Muscle layer of colon (tissue), 2 donors: ENCODE measurements around the gene CYB561.

Source experiments
- H3K27ac ChIP-seq: one replicate; pipeline ENCODE4 v1.7.0; 2013; ENCODE audit warnings: low read depth, mild to moderate bottlenecking, low read length, moderate library complexity
- H3K27me3 ChIP-seq, 2 donors: one replicate each; pipeline ENCODE4 v1.7.0; 2013; ENCODE audit warnings: low read length in 2 of 2, mild to moderate bottlenecking in 2 of 2; ENCODE audit not compliant: insufficient read depth in 2 of 2, control insufficient read depth in 1 of 2
- H3K36me3 ChIP-seq: one replicate; pipeline ENCODE4 v1.7.0; 2013; ENCODE audit warnings: mild to moderate bottlenecking, low read length; ENCODE audit not compliant: insufficient read depth
- H3K4me1 ChIP-seq: one replicate; pipeline ENCODE4 v1.7.0; 2013; ENCODE audit warnings: mild to moderate bottlenecking, low read length; ENCODE audit not compliant: insufficient read depth
- H3K4me3 ChIP-seq, 2 donors: one replicate each; pipeline ENCODE4 v1.7.0; 2013; ENCODE audit warnings: low read length in 2 of 2, low read depth in 1 of 2, mild to moderate bottlenecking in 1 of 2, moderate library complexity in 1 of 2
- H3K9ac ChIP-seq: one replicate; pipeline ENCODE4 v1.7.0; 2013; ENCODE audit warnings: low read length
- H3K9me3 ChIP-seq: one replicate; pipeline ENCODE4 v1.7.0; 2013; ENCODE audit warnings: mild to moderate bottlenecking, low read length
- donor health status: abdominal sarcoma.
- donor health status: Adenocarcinoma of cecum.

CYB561 gene

DNA sequence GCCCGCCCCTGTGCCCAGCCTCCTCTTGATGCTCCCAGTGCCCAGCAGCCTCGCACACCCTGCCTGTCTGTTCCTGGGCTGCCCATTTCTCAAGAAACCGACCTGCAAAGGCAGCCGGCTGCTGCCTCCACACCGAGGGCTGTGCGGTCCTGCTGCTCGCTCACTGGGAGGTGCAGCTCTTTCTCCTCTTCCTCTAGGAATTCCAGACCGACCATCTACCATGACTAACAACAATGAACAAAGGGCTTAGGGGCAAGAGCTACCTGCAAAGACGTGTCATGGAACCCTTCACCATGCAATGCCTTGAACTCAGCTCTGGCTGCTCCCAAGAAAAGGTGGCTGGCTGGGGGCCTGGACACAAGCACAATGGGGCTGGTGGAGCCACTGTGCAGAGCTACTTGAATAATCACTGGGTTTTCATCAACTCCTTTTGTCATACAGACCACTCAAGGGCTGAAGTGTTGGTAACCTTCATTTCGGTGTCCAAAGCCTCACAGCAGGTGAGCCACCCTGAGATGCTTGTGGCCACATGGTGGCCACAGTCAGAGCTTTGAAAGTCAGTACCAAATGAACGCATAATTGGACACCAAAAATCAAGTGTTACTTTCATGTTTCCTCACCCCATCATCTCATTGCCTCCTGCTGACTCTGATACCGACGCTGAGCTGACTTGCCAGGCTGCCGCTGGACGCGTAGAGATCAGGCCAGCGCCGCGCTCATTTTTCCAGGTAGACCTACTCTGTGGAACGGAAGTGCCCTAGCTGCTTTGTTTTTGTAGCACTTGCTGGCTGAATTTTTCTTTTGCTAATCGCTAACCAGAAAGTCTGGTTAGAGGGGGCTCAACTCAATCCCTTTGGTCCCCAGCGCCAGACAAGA, 19.8 kb downstream of the CYB561 start:
- Histone ChIP-seq H3K9me3 (no peaks in the 10 kb centered on the region), H3K9ac (no peak overlapping the region), H3K27ac (no peak overlapping the region), H3K27me3 (no peaks in the 10 kb centered on the region), H3K4me1 (no peaks in the 10 kb centered on the region), H3K36me3 (peaks cover 2% of the 10 kb centered on the region), H3K4me3 (no peak overlapping the region)

DNA sequence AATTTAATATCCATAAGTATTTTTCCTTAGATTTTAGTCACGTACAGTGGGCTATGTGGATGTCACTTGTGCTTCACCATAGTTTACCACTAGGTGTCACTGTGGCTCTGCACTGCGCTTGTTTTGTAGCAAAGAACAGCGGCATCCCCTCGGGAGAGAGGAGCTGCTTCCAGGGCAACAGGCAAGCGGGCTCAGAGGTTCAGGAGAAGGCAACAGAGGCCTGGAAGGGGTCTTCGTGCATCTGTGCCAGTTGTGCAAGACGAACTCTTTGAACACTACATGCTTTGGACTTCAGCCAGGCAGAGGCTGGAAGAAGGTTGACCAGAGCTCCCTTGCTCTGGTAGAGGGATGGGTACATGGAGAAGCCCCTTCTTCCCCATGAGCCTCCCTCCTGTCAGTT, 20.6 kb downstream of the CYB561 start:
- H3K27ac ChIP-seq: no peak overlapping the region
- H3K9me3 ChIP-seq: no peaks in the 10 kb centered on the region
- no peak overlapping the region for H3K9ac ChIP-seq
- no peak overlapping the region for H3K4me3 ChIP-seq
- H3K27me3 ChIP-seq: no peaks in the 10 kb centered on the region
- no peaks in the 10 kb centered on the region for H3K4me1 ChIP-seq
- peaks cover 8% of the 10 kb centered on the region for H3K36me3 ChIP-seq

DNA sequence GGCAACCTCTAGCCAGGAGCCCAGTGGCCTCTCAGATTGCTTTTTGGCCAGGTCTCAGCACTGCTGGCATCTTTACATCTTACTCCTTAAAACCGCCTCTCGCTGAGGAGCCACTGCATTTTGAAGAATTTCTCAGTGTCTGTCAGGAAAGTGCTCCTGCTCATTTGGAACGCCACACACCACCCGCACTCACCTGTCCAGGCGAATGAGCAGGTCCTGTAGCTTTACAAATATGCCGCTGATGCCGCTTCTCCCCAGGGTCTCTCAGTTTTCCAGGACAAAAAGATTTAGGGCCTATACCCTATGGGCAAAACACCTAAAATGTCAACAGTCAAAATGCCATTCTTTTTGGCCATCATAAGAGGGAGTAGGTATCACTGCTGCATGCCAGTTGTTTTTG, 22.1 kb downstream of the CYB561 start:
- no peak overlapping the region for H3K27ac ChIP-seq
- H3K27me3 ChIP-seq: no peaks in the 10 kb centered on the region
- H3K4me1 ChIP-seq: no peaks in the 10 kb centered on the region

DNA sequence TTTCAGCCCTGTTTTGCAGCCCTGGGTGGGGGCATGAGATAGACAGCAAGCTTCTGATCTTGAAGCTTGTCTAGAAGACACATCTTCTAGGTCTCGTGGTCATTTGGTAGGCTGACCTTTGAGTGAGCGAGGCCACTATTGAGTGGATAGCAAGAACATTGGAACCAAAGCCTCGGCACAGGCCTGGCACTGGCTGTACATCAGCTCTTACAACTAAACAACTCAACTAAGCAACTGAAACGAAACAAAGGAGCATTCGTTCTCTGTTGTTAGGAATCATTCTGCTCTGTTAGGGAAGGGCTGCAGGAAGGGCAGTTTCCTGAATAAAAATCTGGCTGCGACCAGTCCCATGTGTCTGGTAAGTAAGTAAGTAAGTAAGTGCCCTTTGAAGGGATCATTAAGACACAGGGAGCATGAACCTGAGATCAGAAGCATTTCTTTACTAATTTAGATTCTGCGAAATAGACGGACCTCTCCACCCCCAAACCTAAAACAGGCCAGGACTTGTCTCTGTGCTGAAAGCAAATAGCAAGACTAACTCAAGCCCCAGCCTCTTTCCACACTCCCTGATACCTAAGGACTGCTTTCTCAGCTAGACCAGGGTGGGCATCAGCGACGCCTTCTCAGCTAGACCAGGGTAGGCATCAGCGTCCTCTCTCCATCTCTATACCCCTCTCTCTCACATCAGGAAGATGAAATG, 22.7 kb downstream of the CYB561 start:
- Histone ChIP-seq H3K4me3 (no peak overlapping the region), H3K27me3 (no peaks in the 10 kb centered on the region), H3K4me1 (no peaks in the 10 kb centered on the region), H3K9me3 (no peaks in the 10 kb centered on the region), H3K9ac (no peak overlapping the region), H3K27ac (no peak overlapping the region), H3K36me3 (peaks cover 12% of the 10 kb centered on the region)

More for the DNA sequence above, 22.1 kb downstream of the CYB561 start:
- H3K36me3 ChIP-seq: peaks cover 12% of the 10 kb centered on the region
- H3K4me3 ChIP-seq: no peak overlapping the region
- H3K9me3 ChIP-seq: no peaks in the 10 kb centered on the region
- no peak overlapping the region for H3K9ac ChIP-seq

- H3K27me3 ChIP-seq: no peaks in the 10 kb centered on the region
- no peaks in the 10 kb centered on the region for H3K9me3 ChIP-seq
- H3K36me3 ChIP-seq: peaks cover 12% of the 10 kb centered on the region
- H3K9ac ChIP-seq: no peak overlapping the region
- no peak overlapping the region for H3K4me3 ChIP-seq
- H3K27ac ChIP-seq: no peak overlapping the region
- H3K4me1 ChIP-seq: no peaks in the 10 kb centered on the region
Measured at GRCh38 chr17:63421681-63422645, 24.1 kb downstream of the CYB561 start.

DNA sequence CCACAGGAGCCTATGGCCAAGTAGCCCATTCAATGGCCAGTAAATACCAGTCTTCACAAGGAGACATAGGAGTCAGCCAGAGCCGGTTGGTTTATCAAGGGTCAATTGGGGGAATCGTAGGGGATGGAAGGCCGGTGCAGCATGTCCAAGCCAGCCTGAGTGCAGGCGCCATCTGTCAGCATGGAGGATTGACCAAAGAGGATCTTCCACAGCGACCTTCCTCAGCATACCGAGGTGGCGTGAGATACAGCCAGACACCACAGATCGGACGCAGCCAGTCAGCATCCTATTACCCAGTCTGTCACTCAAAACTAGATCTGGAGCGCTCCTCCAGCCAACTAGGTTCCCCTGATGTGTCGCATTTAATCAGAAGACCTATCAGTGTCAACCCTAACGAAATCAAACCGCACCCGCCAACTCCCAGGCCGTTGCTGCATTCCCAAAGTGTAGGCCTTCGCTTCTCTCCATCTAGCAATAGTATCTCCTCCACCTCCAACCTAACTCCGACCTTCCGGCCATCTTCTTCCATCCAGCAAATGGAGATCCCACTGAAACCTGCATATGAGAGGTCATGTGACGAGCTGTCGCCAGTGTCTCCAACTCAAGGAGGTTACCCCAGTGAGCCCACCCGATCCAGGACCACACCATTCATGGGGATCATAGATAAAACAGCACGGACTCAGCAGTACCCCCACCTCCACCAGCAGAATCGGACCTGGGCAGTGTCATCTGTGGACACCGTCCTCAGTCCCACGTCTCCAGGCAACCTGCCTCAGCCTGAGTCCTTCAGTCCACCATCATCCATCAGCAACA, 25.0 kb downstream of the CYB561 start:
- Histone ChIP-seq H3K27me3 (no peaks in the 10 kb centered on the region), H3K4me3 (no peak overlapping the region), H3K36me3 (peaks cover 12% of the 10 kb centered on the region), H3K9ac (no peak overlapping the region), H3K27ac (no peak overlapping the region), H3K9me3 (no peaks in the 10 kb centered on the region), H3K4me1 (no peaks in the 10 kb centered on the region)

- Histone ChIP-seq H3K36me3 (peaks cover 13% of the 10 kb centered on the region), H3K9me3 (no peaks in the 10 kb centered on the region), H3K4me3 (no peak overlapping the region), H3K27me3 (no peaks in the 10 kb centered on the region), H3K9ac (no peak overlapping the region), H3K4me1 (no peaks in the 10 kb centered on the region), H3K27ac (no peak overlapping the region)
Measured at GRCh38 chr17:63419949-63420867, 25.9 kb downstream of the CYB561 start.

- H3K27ac ChIP-seq: no peak overlapping the region
- H3K9ac ChIP-seq: no peak overlapping the region
- H3K27me3 ChIP-seq: no peaks in the 10 kb centered on the region
- H3K4me3 ChIP-seq: no peak overlapping the region
- H3K36me3 ChIP-seq: peaks cover 21% of the 10 kb centered on the region
- H3K9me3 ChIP-seq: no peaks in the 10 kb centered on the region
- H3K4me1 ChIP-seq: no peaks in the 10 kb centered on the region
Measured at GRCh38 chr17:63419398-63419797, 26.7 kb downstream of the CYB561 start.

DNA sequence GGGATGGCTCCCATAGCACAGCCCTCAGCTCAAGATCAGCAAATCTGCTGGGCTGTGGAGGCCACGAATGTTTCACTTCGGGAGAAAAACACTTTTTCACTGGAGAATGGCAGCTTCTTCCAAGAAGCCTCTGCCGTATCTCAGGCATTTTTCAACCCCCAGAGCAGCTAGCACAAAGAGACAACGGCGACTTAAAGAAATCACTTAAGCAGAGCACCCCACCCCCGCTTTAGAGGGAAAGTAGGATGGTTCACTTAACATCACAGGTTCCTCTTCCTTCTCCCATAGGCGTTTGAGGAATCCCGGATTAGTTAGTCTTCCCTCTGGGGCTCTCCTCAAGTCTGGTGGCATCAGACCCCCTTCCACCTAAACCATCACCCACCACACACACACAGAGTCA, 27.6 kb downstream of the CYB561 start:
- Histone ChIP-seq H3K27ac (no peak overlapping the region), H3K4me1 (no peaks in the 10 kb centered on the region), H3K36me3 (peaks cover 28% of the 10 kb centered on the region), H3K4me3 (no peak overlapping the region), H3K9me3 (no peaks in the 10 kb centered on the region), H3K27me3 (no peaks in the 10 kb centered on the region), H3K9ac (no peak overlapping the region)

DNA sequence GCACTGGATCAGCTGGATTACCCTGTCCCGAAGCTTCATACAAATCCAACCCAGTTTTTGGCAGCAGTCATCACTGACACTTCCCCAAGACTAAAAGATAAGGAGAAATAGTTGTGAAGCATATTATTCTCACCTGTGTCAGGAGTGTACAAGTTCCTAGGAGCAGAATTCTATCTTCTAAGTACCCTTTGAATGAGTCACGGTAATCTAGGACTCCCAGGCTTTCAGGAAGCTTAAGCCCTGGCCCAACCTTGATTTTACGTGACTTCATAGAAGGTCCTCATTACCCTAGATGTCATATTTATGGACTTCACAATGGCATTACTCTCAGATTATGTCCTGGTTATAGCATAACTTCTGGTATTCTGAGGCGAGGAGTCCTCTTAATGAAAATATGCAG, 31.9 kb downstream of the CYB561 start:
- H3K9me3 ChIP-seq: no peaks in the 10 kb centered on the region
- H3K27ac ChIP-seq: no peak overlapping the region
- H3K27me3 ChIP-seq: no peaks in the 10 kb centered on the region
- no peaks in the 10 kb centered on the region for H3K4me1 ChIP-seq
- peaks cover 26% of the 10 kb centered on the region for H3K36me3 ChIP-seq
- no peak overlapping the region for H3K9ac ChIP-seq
- no peak overlapping the region for H3K4me3 ChIP-seq
